Esophagus muscularis mucosa (tissue), 4 donors: ENCODE data around the gene CFAP92. TPM values are rescaled to one million over a fixed set of nuclear protein-coding genes. Genes with fewer than 3 reads are reported as not detected.

Experiments used
- DNase-seq: peaks from one replicate; pipeline ENCODE4 v3.0.0-alpha.2; 2017; ENCODE audit errors: extremely low spot score
- H3K27ac ChIP-seq, 4 donors: fragments of 200-600 bp; sonication (generic); replicated peaks in 1 of 4; 1 replicate in 3 of 4; 2 replicates in 1 of 4; pipeline ENCODE4 v1.5.1; 2016 to 2019; ENCODE audit warnings: mild to moderate bottlenecking in 1 of 4
- H3K27me3 ChIP-seq, 4 donors: fragments of 200-600 bp; sonication (generic); one replicate each; pipeline versions ENCODE4 v1.5.1 to v1.6.0; 2016 to 2019
- H3K36me3 ChIP-seq, 4 donors: fragments of 200-600 bp; sonication (generic); one replicate each; pipeline ENCODE4 v1.5.1; 2016 to 2019
- H3K4me1 ChIP-seq, 4 donors: fragments of 200-600 bp; sonication (generic); one replicate each; pipeline ENCODE4 v1.5.1; 2016 to 2019
- H3K4me3 ChIP-seq, 4 donors: fragments of 200-600 bp; sonication (generic); 1 replicate in 2 of 4; 2 replicates in 2 of 4; pipeline ENCODE4 v1.5.1; 2016 to 2019; ENCODE audit warnings: mild to moderate bottlenecking in 4 of 4, moderate library complexity in 1 of 4
- H3K9me3 ChIP-seq, 4 donors: fragments of 200-600 bp; sonication (generic); 1 replicate in 3 of 4; 2 replicates in 1 of 4; pipeline ENCODE4 v1.5.1; 2016 to 2019
- EP300 ChIP-seq: sonication (generic); formaldehyde crosslinking; IDR thresholded peaks from one replicate; pipeline ENCODE4 v1.6.1; 2017; ENCODE audit warnings: antibody characterized with exemption
- POLR2A ChIP-seq: fragments of 450-650 bp; IDR thresholded peaks from one replicate; pipeline ENCODE4 v1.6.1; 2017; ENCODE audit warnings: antibody characterized with exemption, moderate library complexity, mild to moderate bottlenecking, low read depth
- POLR2AphosphoS5 ChIP-seq, 2 donors: sonication (generic); formaldehyde crosslinking; IDR thresholded peaks; one replicate each; pipeline ENCODE4 v1.6.1; 2017; ENCODE audit warnings: antibody characterized with exemption in 2 of 2
- WGBS: methylation state at CpG from one replicate; pipeline ENCODE4 v1.1.5; 2018; 5-methylcytosine and 5-hydroxymethylcytosine counted together
- intact Hi-C: fragments of 100-400 bp; cut with DNase I; formaldehyde crosslinking; loops from one replicate; pipeline ENCODE4 v1.15.1; 2023
- total RNA-seq, 4 donors: library from RNA; depleted of rRNA; stranded (reverse); fragments of >200 nt; gene quantifications; one replicate each; pipeline versions ENCODE4 v1.1.0 to v1.2.1, GENCODE V29; 2016
- TF ChIP-seq, protein P1 (sequence below), 3 experiments: fragments of 200-600 bp in 2 of 3; fragments of 450-650 bp in 1 of 3; sonication (generic) in 2 of 3; IDR thresholded peaks; one replicate each; pipeline ENCODE4 v1.5.1; 2017 to 2019; ENCODE audit warnings: antibody characterized with exemption in 3 of 3, mild to moderate bottlenecking in 2 of 3, moderate library complexity in 1 of 3

Gene CFAP92
- total RNA-seq, 4 donors from 2014 or later, result 0.19 to 1.2 (median 0.47) TPM

DNA sequence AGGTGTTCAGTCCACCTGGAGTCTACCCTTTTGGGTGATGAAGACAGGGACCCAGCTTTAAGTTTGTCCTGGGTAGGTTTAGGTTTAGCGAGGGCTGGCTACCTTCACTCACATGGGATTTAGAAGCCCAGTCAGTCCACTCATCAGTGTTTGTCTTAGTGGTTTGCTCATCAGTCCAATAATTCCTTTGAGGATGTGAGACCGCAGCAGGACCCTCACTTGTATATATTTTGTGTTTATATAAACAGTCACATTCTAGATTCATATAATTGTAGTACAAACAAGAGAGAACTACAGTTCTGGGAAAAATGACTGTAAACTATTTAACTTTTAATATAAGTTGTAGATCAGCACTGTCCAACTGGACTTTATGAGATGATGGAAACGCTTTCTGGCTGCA is 25.4 kb upstream of the CFAP92 start:
- Histone ChIP-seq H3K9me3 (no peaks in the 10 kb centered on the region), H3K36me3 (no peaks in the 10 kb centered on the region), H3K27me3 (no peaks in the 10 kb centered on the region), H3K4me1 (peaks cover 38 to 70% (median 54%) of the 10 kb centered on the region in 4 donors), H3K27ac (peak overlapping the region in 1 of 4 donors; percentile 15), H3K4me3 (no peak overlapping the region)
- no peak for DNase-seq
- TF ChIP-seq, protein P1, sequence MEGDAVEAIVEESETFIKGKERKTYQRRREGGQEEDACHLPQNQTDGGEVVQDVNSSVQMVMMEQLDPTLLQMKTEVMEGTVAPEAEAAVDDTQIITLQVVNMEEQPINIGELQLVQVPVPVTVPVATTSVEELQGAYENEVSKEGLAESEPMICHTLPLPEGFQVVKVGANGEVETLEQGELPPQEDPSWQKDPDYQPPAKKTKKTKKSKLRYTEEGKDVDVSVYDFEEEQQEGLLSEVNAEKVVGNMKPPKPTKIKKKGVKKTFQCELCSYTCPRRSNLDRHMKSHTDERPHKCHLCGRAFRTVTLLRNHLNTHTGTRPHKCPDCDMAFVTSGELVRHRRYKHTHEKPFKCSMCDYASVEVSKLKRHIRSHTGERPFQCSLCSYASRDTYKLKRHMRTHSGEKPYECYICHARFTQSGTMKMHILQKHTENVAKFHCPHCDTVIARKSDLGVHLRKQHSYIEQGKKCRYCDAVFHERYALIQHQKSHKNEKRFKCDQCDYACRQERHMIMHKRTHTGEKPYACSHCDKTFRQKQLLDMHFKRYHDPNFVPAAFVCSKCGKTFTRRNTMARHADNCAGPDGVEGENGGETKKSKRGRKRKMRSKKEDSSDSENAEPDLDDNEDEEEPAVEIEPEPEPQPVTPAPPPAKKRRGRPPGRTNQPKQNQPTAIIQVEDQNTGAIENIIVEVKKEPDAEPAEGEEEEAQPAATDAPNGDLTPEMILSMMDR (IDR thresholded peaks at IDR 0.05), result no peak
- no peak for TF ChIP-seq POLR2A
- no peak for TF ChIP-seq EP300
- TF ChIP-seq POLR2AphosphoS5 (IDR thresholded peaks at IDR 0.05), result no peak
- intact Hi-C loops, result no loop called here
- WGBS, result 91% methylated on average over 3 of the region's 3 CpGs

DNA sequence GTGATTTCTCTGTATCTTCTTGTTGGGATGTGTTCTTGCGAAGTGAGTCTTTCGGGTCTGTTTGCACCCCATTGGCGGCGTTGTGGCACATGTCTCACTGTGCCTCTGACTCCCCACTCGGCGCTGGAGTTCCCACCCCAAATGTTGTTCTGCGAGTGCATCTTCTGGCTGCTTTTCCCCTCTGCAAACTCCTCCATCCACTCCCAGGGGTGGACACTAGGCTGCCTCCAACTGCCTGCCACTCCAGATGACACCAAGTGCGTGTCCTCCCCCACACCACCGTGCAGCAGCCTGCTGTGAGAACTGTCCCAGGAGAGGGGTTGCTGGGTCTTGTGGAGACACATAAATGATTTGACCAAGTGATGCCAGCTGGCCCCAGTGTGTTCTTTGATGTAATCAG is 24.9 kb upstream of the CFAP92 start:
- H3K4me3 ChIP-seq, result no peak overlapping the region
- no peaks in the 10 kb centered on the region for H3K27me3 ChIP-seq
- H3K27ac ChIP-seq, result peak overlapping the region in 1 of 4 donors; percentile 15
- WGBS, result 83% methylated on average over 9 of the region's 9 CpGs
- intact Hi-C loops, result no loop called here
- no peaks in the 10 kb centered on the region for H3K9me3 ChIP-seq
- no peak for TF ChIP-seq POLR2A
- TF ChIP-seq POLR2AphosphoS5 (IDR thresholded peaks at IDR 0.05), result no peak
- no peak for TF ChIP-seq EP300
- TF ChIP-seq, protein P1 (IDR thresholded peaks at IDR 0.05), result no peak
- DNase-seq, result no peak
- peaks cover 38 to 65% (median 55%) of the 10 kb centered on the region in 4 donors for H3K4me1 ChIP-seq
- H3K36me3 ChIP-seq, result no peaks in the 10 kb centered on the region

DNA sequence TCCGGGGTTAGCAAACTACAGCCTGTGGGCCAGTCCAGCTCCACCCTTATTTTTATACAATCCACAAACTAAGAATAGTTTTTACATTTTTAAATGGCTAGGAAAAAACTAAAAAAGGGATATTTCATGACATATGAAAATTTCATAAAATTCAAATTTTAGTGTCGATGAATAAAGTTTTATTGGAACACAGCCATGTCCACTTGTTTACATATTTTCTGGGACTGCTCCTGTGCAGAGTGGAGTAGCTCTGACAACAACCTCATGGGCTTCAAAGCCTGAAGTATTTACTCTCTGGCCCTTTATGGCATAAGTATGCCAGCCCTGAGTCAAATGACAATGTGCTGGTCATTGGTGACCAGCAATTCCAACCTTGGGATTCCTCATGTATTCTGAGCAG is 24.4 kb upstream of the CFAP92 start:
- intact Hi-C loops, result no loop called here
- Histone ChIP-seq H3K9me3 (no peaks in the 10 kb centered on the region), H3K4me3 (no peak overlapping the region), H3K36me3 (no peaks in the 10 kb centered on the region), H3K27me3 (no peaks in the 10 kb centered on the region), H3K27ac (peak overlapping the region in 3 of 4 donors; percentile 61 to 73 (median 66)), H3K4me1 (peaks cover 38 to 60% (median 54%) of the 10 kb centered on the region in 4 donors)
- WGBS, result 79% methylated on average over 2 of the region's 2 CpGs
- DNase-seq, result no peak
- TF ChIP-seq, protein P1 (IDR thresholded peaks at IDR 0.05), result no peak
- TF ChIP-seq POLR2AphosphoS5 (IDR thresholded peaks at IDR 0.05) (no peak), POLR2A (no peak), EP300 (no peak)

DNA sequence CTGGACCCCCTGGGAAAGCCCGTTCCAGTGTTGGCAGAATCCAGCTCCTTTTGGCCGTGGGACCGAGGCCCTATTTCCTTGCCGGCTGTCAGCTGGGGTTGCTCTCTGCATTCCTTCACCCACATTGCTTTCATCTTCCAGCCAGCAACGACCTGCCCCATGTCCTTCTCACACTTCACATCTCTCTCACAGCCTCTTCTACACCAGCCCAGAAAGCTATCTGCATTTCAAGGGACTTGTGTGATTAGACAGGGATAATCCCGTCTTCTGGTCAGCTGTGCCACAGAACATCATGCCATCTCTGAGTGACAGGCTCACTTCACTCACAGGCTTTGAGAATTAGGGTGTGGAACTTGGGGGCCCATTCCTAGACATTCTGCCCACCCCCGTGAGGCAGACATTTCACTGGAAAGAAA is 23.6 kb upstream of the CFAP92 start:
- H3K27ac ChIP-seq, result peak overlapping the region; percentile 61 to 73 (median 66)
- peaks cover 38 to 55% (median 50%) of the 10 kb centered on the region in 4 donors for H3K4me1 ChIP-seq
- intact Hi-C loops, result no loop called here
- H3K27me3 ChIP-seq, result no peaks in the 10 kb centered on the region
- no peak for DNase-seq
- H3K4me3 ChIP-seq, result no peak overlapping the region
- H3K9me3 ChIP-seq, result no peaks in the 10 kb centered on the region
- no peaks in the 10 kb centered on the region for H3K36me3 ChIP-seq
- 65% methylated on average over 7 of the region's 7 CpGs for WGBS
- TF ChIP-seq POLR2A, result no peak
- TF ChIP-seq, protein P1 (IDR thresholded peaks at IDR 0.05), result no peak
- TF ChIP-seq EP300, result no peak
- no peak for TF ChIP-seq POLR2AphosphoS5 (IDR thresholded peaks at IDR 0.05)
